Tibial artery (tissue), 4 donors: Measurements from ENCODE around the gene BRPF3.

ENCODE experiments used
- DNase-seq, 2 donors: peaks; one replicate each; pipeline ENCODE4 v3.0.0-alpha.2; 2019
- H3K27ac ChIP-seq, 2 donors: fragments of 200-600 bp; sonication (generic) in 1 of 2; 1 replicate in 1 of 2; 2 replicates in 1 of 2; pipeline ENCODE4 v1.5.1; 2018 to 2019; ENCODE audit warnings: mild to moderate bottlenecking in 1 of 2
- H3K27me3 ChIP-seq, 2 donors: fragments of 200-600 bp; sonication (generic) in 1 of 2; one replicate each; pipeline versions ENCODE4 v1.5.1 to v1.6.0; 2016 to 2019
- H3K36me3 ChIP-seq, 3 donors: fragments of 200-600 bp; sonication (generic) in 2 of 3; one replicate each; pipeline ENCODE4 v1.5.1; 2016 to 2019; ENCODE audit warnings: mild to moderate bottlenecking in 2 of 3
- H3K4me1 ChIP-seq, 4 donors: fragments of 200-600 bp; sonication (generic) in 2 of 4; 1 replicate in 3 of 4; 2 replicates in 1 of 4; pipeline ENCODE4 v1.5.1; 2016 to 2019
- H3K4me3 ChIP-seq, 2 donors: fragments of 200-600 bp; sonication (generic) in 1 of 2; 1 replicate in 1 of 2; 2 replicates in 1 of 2; pipeline ENCODE4 v1.5.1; 2018 to 2019; ENCODE audit warnings: mild to moderate bottlenecking in 2 of 2
- H3K9me3 ChIP-seq, 3 donors: fragments of 200-600 bp; sonication (generic) in 1 of 3; one replicate each; pipeline ENCODE4 v1.5.1; 2016 to 2019
- intact Hi-C: fragments of 100-400 bp; cut with DNase I; formaldehyde crosslinking; loops from one replicate; pipeline ENCODE4 v1.15.0; 2023; ENCODE audit warnings: low total_unique reads
- TF ChIP-seq, protein P1 (sequence below), 2 experiments: fragments of 200-600 bp in 1 of 2; fragments of 450-650 bp in 1 of 2; IDR thresholded peaks; one replicate each; pipeline ENCODE4 v1.5.1; 2017 to 2019; ENCODE audit warnings: antibody characterized with exemption in 2 of 2, mild to moderate bottlenecking in 1 of 2, moderate library complexity in 1 of 2

BRPF3 gene

DNA sequence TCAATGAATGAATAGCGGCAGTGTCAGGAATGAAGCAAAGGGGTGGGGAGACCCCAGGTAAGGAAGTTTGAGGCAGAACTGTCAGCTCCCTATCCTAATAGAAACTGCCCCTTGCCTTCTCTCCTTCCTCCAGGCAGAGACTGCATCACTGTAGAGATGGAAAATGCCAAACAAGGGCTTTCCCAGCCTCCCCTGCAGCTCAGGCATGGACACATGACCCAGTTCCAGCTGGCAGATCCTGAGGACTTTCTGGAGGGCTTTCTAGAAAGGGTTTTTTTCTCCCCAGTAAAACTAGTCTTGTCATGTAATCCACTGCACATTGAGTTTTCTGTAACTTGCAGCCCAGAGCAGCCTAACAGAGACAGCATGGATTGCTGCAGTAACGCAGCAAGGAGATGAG, 55.5 kb downstream of the BRPF3 start:
- no peak for DNase-seq

DNA sequence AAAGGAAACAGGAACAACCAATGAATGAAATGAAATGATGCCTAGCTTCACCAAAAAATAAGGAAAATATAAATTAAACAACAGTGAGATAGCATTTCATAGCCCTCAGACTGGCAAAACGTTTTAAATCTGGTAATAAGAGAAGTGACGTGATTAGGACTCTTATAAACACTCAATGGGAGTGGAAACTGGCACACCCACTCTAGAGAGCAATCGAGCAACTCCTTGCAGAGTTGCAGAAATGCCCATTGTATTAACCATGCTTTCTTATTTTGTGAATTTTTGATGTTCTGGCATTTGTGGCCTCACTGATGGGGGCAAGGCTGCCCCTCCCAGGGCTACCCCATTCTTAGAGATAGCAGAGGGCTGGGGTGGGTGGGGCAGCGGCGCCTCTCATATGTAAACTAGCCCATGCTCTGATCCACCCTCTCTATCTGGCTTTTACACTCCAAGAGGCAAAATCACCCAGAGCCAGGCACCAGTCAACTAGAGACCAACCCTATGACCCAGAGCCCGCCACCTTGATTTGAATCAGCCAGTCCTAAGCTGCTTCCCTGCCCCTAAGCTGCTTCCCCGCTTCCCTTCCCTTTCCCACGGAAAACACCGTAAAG, 67.0 kb downstream of the BRPF3 start:
- DNase-seq: no peak
- Histone ChIP-seq H3K36me3 (no peaks in the 10 kb centered on the region), H3K27me3 (peaks cover 0 to 4% of the 10 kb centered on the region in 2 donors), H3K4me1 (no peaks in the 10 kb centered on the region), H3K9me3 (peaks cover 3 to 12% (median 6%) of the 10 kb centered on the region in 3 donors), H3K27ac (no peak overlapping the region), H3K4me3 (no peak overlapping the region)
- TF ChIP-seq, protein P1, sequence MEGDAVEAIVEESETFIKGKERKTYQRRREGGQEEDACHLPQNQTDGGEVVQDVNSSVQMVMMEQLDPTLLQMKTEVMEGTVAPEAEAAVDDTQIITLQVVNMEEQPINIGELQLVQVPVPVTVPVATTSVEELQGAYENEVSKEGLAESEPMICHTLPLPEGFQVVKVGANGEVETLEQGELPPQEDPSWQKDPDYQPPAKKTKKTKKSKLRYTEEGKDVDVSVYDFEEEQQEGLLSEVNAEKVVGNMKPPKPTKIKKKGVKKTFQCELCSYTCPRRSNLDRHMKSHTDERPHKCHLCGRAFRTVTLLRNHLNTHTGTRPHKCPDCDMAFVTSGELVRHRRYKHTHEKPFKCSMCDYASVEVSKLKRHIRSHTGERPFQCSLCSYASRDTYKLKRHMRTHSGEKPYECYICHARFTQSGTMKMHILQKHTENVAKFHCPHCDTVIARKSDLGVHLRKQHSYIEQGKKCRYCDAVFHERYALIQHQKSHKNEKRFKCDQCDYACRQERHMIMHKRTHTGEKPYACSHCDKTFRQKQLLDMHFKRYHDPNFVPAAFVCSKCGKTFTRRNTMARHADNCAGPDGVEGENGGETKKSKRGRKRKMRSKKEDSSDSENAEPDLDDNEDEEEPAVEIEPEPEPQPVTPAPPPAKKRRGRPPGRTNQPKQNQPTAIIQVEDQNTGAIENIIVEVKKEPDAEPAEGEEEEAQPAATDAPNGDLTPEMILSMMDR (IDR thresholded peaks at IDR 0.05): no peak
- intact Hi-C loops: no loop called here

More for the DNA sequence above, 55.5 kb downstream of the BRPF3 start:
- Histone ChIP-seq H3K4me3 (no peak overlapping the region), H3K9me3 (peaks cover 0 to 5% (median 0%) of the 10 kb centered on the region in 3 donors), H3K27me3 (no peaks in the 10 kb centered on the region), H3K4me1 (peaks cover 0 to 12% (median 0%) of the 10 kb centered on the region in 4 donors), H3K27ac (no peak overlapping the region), H3K36me3 (no peaks in the 10 kb centered on the region)
- intact Hi-C loops: no loop called here
- TF ChIP-seq, protein P1 (IDR thresholded peaks at IDR 0.05): no peak

DNA sequence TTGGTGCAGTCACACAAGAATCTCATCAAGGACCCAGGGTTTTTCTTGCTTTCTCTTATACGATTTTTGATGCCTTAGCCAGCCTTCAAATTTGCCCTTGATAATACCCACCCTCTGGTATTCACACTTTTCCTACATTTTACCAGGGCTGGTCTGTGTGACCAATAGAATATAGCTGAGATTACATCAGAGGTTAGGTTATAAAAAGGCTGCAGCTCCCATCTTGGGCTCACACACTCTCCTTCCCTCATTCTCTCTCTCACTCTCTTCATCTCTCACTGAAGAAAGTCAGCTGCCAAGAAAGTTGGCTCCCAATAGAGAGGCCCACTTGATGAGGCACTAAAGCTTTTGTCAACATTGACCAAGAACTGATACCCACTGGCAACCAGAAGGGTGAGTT, 69.2 kb downstream of the BRPF3 start:
- no peaks in the 10 kb centered on the region for H3K4me1 ChIP-seq

DNA sequence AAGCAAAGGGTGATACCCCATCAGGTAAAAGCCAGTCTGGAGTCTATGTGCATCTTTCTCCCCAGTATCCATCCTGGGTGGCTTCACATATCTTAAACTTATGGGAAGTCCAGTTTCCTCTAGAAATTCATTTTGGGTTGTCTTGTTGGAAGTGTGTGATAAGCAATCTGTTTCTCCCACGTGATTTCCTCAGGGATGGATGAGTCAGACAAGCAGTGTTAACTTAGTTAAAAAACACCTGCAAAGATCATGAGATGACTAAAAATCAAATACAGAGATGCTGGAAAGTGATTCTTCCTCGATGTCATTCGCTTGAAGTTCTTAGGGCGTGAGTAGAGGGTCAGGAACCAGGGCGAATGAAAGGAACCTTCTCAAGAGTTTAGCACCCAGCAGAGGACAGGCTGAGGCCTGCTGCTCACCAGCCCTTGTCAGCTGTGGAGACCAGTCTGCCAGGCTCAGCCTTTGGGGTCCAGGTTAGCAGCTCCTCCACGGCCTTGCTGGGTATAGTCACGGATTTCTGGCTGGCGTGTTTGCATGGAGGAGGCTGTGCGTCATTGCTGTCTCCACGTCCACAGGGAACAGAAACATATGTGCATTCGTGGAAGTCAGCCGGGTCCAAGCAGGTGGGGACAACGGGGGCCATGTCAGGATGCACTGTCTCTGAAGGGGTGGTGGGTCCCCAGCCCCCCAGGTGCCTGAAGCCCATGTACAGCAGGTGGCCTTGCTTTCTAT, 70.5 kb downstream of the BRPF3 start:
- Histone ChIP-seq H3K9me3 (peaks cover 3 to 12% (median 6%) of the 10 kb centered on the region in 3 donors), H3K27me3 (peaks cover 0 to 29% of the 10 kb centered on the region in 2 donors), H3K27ac (no peak overlapping the region), H3K36me3 (no peaks in the 10 kb centered on the region), H3K4me3 (no peak overlapping the region), H3K4me1 (no peaks in the 10 kb centered on the region)
- TF ChIP-seq, protein P1 (IDR thresholded peaks at IDR 0.05): no peak
- no peak for DNase-seq
- intact Hi-C loops: no loop called here

More for the DNA sequence above, 69.2 kb downstream of the BRPF3 start:
- TF ChIP-seq, protein P1 (IDR thresholded peaks at IDR 0.05): no peak
- H3K27ac ChIP-seq: no peak overlapping the region
- H3K4me3 ChIP-seq: no peak overlapping the region
- peaks cover 3 to 12% (median 6%) of the 10 kb centered on the region in 3 donors for H3K9me3 ChIP-seq
- no peak for DNase-seq
- H3K36me3 ChIP-seq: no peaks in the 10 kb centered on the region
- intact Hi-C loops: no loop called here
- H3K27me3 ChIP-seq: peaks cover 0 to 18% of the 10 kb centered on the region in 2 donors

DNA sequence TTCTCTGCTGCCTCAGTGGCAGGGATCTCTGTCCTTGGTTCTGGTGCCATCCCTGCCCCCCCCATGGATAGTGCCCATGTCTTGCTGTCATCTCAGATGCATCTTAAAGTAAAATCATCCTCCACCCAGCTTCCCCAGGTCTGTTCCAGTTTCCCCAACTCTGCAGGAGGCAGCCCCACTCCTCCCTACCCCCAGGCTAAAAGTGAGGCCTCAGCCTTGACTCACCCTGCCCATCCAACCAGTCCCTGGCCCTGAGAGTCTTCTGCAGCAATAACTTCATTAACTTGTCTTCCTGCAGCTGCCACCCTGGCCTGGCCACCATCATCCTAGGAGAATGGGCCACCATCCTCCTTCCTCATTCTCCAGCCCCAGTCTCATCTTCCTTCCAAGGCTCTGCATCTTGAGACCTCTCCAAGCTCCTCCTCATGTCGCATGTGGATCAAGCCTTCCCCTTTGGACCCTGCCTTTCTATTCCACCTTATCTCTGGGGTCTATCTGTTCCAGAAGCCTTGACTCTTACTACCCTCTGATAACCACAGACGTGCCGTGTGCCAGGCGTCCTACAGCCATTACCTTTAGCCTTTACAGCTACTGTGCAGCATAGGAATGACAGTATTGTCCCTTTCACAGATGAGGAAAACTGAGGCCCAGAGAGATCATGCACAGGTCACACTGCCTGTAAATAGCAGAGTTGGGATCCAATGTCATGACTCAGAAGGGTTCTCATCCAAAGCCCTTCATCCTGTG, 71.4 kb downstream of the BRPF3 start:
- Histone ChIP-seq H3K4me1 (no peaks in the 10 kb centered on the region), H3K27ac (no peak overlapping the region), H3K36me3 (no peaks in the 10 kb centered on the region), H3K4me3 (no peak overlapping the region), H3K9me3 (peaks cover 3 to 12% (median 6%) of the 10 kb centered on the region in 3 donors), H3K27me3 (peaks cover 0 to 35% of the 10 kb centered on the region in 2 donors)
- intact Hi-C loops: no loop called here
- DNase-seq: no peak
- TF ChIP-seq, protein P1 (IDR thresholded peaks at IDR 0.05): no peak
